ENCODE data around the gene EPHB1.

GRCh38 chr3:135007607-135008006 lies 212.5 kb downstream of the EPHB1 start:
- TF ChIP-seq PPARA (CRISPR knock-in tag; IDR thresholded peaks at IDR 0.05; ENCODE audit: borderline replicate concordance) = no peak
- TF ChIP-seq POU6F1 (CRISPR knock-in tag; IDR thresholded peaks at IDR 0.05; ENCODE audit: borderline replicate concordance, low read depth) = no peak
- no peak for TF ChIP-seq ZNF8 (CRISPR knock-in tag; IDR thresholded peaks at IDR 0.05)
- no peak for TF ChIP-seq ARNTL (CRISPR knock-in tag; IDR thresholded peaks at IDR 0.05; ENCODE audit: borderline replicate concordance, low read depth)
- no peak for TF ChIP-seq CSDC2 (CRISPR knock-in tag; IDR thresholded peaks at IDR 0.05)
- TF ChIP-seq ZFP3 (CRISPR knock-in tag; IDR thresholded peaks at IDR 0.05) = no peak
- TF ChIP-seq GLIS3 (CRISPR knock-in tag; IDR thresholded peaks at IDR 0.05) = no peak
- no peak for TF ChIP-seq ZNF70 (CRISPR knock-in tag; IDR thresholded peaks at IDR 0.05)
- TF ChIP-seq CREB5 (CRISPR knock-in tag; IDR thresholded peaks at IDR 0.05; ENCODE audit: low read depth) = no peak
- no peak for TF ChIP-seq PATZ1 (CRISPR knock-in tag; IDR thresholded peaks at IDR 0.05; ENCODE audit: borderline replicate concordance)
- TF ChIP-seq BACH2 (CRISPR knock-in tag; IDR thresholded peaks at IDR 0.05; ENCODE audit: borderline replicate concordance) = no peak
- TF ChIP-seq RARB (CRISPR knock-in tag; IDR thresholded peaks at IDR 0.05) = no peak

Data from SK-N-SH treated with all-trans-retinoic acid at 6 μM for 48 hours (cell line).